NK-92 treated with Interleukin-12 subunit alpha and Interleukin-12 subunit beta, amount 100 ng/mL, for 24 hours (cell line): Measurements from ENCODE around the gene SLC30A2.
A peak's percentile ranks its signal among the peaks of the same experiment; 100 is the strongest.

Experiments
- DNase-seq: peaks from one replicate; lab custom pipeline; 2025; lab: John Stamatoyannopoulos, UW

The SLC30A2 gene

GRCh38 chr1:26038904-26039303 lies 7.0 kb downstream of the SLC30A2 start:
- DNase-seq = no peak

- DNase-seq = no peak
Measured at GRCh38 chr1:26038477-26038876, 7.4 kb downstream of the SLC30A2 start.

DNA sequence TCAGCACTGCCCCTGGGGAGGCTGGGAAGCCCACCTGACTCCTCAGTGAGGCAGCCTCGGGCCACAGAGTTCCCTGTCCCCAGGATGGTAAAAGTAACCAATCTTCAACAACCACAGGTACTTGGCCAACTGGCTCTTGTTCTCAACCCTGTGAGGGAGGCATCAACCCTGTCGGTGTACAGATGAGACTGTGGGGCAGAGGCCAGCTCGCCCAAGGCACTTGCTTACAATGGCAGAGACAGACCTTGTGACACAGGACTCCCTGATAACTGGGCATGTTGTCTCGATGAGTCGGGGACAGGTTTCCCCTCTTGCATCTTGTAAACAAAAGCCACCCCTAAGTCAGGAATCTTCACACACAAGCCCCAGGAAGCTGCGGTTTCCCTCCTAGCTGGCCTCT lies 8.0 kb downstream of the SLC30A2 start:
- no peak for DNase-seq

DNA sequence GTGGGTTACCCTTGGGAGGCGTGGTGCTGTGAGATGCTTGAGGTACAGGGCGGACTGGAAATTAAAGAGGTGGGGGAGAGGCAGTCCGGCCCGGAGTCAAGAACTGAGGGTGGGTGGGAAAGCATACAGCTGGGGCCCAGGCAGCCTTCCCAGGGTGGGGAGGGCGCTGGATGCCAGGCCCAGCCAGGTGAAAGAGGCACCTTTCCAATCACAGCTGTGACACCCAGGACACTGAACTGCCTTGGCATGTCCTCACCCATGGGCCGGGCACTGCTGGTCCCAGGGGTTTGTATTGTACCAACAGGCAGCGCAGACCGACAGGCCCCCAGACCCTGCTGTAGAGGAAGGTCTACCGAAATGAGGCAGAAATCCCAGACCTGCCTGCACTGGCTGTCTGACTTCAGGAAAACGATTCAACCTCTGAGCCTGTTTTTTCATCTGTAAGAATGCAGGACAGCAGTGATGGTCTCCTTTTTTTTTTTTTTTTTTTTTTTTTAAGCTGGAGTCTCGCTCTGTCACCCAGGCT lies 9.1 kb downstream of the SLC30A2 start:
- DNase-seq = no peak

- DNase-seq = peak; percentile 47
Measured at GRCh38 chr1:26035959-26036755, 9.8 kb downstream of the SLC30A2 start.

DNA sequence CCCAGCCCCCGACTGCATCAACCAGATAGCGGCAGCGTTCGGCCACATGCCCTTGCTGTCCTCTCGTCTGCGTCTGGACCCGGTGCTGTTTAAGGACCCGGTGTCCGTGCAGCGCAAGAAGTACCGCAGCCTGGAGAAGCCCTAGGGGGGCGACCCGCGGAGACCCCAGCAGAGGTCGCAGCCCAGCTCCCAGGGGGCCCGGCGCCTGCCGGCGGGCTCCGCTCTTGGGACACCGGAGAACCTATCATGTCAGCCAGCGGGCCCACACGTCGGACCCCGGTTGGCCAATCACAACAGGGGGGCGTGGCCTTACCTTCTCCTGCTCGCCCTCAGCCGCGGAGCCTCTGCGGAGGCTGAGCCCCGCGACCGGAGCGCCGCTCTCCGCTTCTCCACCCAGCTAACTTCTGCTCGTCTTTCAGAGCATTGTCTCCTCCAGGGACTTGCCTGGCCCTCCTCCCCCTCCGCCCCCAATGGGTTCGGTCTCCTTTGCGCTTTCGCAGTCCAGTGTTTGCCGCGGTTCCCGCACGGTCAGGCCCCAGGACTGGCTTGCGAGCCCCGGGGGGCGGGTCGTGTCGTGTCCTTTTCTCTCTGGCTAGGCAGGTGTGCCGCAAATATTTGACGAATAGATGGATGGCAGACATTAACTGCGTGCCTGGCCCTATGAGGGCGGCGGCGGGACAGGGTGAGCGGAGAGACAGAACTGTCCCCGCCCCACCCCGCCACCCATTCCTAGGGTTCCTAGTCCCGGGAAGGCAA lies 10.5 kb downstream of the SLC30A2 start:
- DNase-seq = peak; percentile 79

GRCh38 chr1:26034504-26035202 lies 11.3 kb downstream of the SLC30A2 start:
- DNase-seq = no peak

GRCh38 chr1:26032656-26033357 lies 13.1 kb downstream of the SLC30A2 start:
- no peak for DNase-seq

DNA sequence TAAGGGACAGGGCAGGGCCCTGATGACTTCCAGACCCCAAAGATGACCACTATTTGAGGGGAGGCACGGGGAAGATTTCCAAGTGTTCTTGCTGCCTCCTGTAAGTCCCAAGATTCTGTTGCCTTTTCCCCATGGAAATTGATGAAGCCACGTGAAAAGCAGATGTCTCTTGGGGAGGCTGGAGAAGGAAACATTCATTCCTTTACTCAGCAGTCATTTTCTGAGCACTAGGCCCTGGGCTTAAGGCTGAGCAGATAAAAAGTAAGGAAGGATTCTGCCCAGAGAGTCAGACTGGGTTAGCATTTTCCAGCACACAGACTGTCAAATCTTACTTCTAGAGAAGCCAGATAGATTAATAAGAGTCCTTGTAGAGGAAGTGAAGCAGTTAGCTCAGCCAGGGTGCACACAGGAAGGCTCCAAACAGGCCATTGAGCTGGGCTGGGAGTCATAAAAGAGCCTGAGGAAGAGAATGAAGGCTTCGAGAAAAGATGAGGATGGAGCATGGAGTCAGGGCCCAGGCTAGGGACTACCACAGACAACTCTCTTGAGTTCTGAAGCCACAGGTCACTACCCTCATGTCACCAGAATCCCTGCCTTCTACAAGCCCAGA lies 14.2 kb downstream of the SLC30A2 start:
- DNase-seq = no peak

DNA sequence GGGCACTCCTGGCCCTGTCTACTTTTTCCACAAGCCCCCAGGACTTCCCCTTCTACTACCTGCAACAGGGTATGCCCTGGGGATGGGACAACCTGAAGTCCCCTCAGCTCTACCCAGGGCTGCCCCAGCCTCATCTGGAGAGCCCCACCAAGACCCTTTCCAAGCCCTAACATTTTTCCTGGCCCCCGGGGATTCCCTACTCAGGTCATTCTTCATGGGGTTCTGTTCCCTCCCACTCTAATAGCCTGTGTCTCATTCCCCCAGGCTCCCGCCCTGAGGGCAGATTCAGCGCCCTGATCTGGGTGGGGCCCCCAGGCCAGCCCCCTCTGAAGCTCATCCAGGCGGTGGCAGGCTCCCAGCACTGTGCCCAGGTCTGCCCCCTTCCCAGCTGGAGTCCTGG lies 14.7 kb downstream of the SLC30A2 start:
- no peak for DNase-seq

GRCh38 chr1:26029864-26030481 lies 15.9 kb downstream of the SLC30A2 start:
- DNase-seq = no peak

- DNase-seq = no peak
Measured at GRCh38 chr1:26029054-26029863, 16.7 kb downstream of the SLC30A2 start.

DNA sequence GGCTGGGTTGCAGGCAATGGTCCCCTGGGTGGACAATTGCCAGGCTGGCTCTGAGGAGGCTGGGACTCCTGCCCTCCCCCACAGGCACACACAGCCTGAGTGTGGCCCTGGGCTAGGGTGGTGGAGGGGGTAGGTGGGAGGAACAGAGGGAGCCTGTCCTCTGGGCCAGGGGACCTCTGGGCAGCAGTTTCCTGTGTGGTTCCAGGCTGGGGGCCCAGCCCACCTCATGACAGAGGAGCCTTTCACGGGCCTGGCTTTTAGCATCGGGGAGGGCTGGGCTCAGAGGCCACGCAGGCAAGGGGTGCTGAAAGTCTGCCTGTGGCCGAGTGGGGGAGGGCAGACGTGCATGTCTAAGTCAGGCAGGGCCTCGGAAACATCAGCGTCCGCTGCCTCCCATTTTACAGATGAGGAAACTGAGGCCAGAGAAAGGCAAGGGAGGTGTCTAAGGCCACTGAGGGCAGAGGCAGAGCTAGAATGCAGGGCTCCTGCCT lies 17.4 kb downstream of the SLC30A2 start:
- DNase-seq = no peak

- no peak for DNase-seq
Measured at GRCh38 chr1:26027716-26028489, 18.0 kb downstream of the SLC30A2 start.

- no peak for DNase-seq
Measured at GRCh38 chr1:26025517-26025916, 20.4 kb downstream of the SLC30A2 start.

DNA sequence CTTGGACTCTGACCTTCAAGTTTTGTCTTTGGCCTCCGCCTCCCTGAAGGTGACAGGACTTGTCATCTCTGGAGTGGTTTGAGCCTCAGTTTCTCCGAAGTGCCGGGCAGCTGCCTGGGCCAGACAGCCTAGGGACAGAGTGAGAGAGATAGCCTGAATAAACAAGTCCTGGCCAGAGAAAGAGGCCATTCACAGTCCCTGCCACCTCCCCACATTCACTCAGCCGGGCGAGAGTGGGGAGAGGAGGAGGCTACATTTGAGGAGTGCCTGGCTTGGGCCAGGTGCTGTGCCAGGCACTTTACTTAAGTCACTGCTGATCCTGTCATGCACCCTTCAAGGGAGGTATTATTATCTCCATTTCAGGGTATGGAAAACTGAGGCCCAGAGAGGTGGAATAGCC lies 20.9 kb downstream of the SLC30A2 start:
- no peak for DNase-seq

DNA sequence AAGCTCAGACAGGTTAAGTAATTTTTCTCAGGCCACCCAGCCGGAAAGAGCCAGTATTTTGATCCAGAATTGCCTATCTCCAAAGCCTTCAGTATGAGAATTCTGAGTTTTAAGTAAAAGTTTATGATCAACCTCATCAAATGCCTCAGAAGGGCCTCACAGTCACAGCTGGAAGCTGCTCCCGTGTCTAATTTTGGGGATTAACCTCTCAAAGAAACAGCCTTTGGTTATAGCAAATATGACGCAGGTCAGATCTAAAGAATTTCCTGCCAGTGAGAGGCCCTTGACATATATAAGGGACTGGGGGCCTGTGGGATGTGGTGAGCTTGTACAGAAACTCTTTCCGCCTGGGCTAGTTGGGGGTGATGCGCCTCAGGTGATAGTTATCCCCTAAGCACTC lies 22.1 kb downstream of the SLC30A2 start:
- DNase-seq = no peak

- DNase-seq = no peak
Measured at GRCh38 chr1:26023009-26023408, 22.9 kb downstream of the SLC30A2 start.

- DNase-seq = no peak
Measured at GRCh38 chr1:26022404-26022779, 23.5 kb downstream of the SLC30A2 start.
